ENCODE data around the gene RAMP2.

Gene RAMP2

DNA sequence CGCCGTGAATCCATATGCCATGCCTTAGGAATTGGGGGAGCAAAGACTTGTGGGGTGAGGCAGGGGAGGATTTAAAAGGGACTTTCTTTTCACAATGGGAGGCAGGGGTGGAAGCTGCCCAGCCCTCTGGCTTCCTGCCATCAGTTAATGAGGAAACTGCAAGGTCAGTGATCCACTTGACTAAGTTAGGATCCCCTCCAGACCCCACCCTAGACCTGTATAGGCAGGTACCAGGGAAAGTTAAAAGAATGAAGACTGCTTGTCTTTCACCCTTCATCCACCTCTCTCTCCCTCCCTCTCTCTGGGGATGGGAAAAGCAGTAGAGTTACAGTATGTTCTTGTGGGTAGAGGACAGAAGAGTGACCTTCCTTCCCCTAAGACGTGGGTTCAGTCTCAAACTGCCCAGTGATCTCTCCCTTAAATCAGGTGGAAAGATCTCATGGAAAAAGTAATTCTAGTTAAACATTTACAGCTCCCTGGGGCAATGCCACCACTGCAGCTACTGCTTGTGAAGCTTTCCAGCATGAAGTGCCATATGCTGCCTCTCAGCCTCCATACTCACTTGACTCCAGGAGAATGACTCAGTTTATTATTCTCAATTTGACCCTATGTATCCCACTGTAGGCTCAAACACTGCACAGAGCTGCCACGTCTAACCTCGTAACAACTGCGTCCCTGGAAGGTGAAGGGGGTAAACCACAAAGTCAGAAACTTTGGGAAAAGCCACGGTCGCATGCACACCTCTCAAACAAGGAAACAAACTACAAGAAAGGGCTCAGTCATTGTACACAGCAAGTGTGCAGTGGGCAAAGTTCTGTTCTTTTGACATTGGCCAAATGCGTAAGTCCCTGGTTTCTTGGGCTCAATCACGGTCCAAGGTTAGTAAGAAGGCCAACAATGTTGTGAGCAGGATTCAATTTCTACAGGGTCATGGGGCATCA lies 36.3 kb downstream of the RAMP2 start:
- H3K9me3 ChIP-seq (ENCODE audit: insufficient read depth, low read length) = peaks cover 8% of the 10 kb centered on the region; the same call in 1 of the 2 replicates
- DNase-seq (ENCODE audit: low read depth, low spot score) = no peak
- peaks cover 35% of the 10 kb centered on the region for H3K36me3 ChIP-seq (ENCODE audit: insufficient read depth, insufficient read length, low read length)
- H3K9ac ChIP-seq (ENCODE audit: insufficient read length, low read depth) = peak overlapping the region; percentile 92
- H3K4me1 ChIP-seq (ENCODE audit: insufficient read depth, insufficient read length) = peaks cover 2% of the 10 kb centered on the region
- peak overlapping the region; percentile 94 for H3K4me3 ChIP-seq (ENCODE audit: insufficient read length, low read depth)
- TF ChIP-seq YY1 (IDR thresholded peaks at IDR 0.05; ENCODE audit: insufficient read depth, insufficient read length) = no peak
- TF ChIP-seq ZNF274 (IDR thresholded peaks at IDR 0.05; ENCODE audit: low read depth, low read length) = no peak
- TF ChIP-seq SUZ12 (IDR thresholded peaks at IDR 0.05; ENCODE audit: extremely low read depth, insufficient read depth, insufficient read length) = no peak
- H3K27me3 ChIP-seq (ENCODE audit: insufficient read depth, insufficient read length) = no peaks in the 10 kb centered on the region

DNA sequence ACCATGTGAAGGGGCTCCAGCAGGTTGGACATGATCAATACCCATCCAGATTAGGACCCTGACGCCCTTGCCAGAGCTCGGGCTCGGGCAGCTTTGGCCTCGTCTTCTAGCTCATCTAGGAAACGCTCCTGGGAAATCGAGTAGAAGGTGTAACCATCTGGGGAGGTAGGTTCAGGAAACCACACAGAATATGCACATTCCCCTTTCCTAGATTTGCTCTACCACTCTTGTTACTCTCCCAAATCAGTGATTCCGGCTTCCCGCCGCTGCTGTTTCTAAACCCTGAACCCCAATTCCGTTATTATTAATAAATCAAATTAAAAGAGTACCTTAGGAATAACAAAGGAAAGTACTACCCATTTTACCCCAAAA lies 37.0 kb downstream of the RAMP2 start:
- Histone ChIP-seq H3K27me3 (ENCODE audit: insufficient read depth, insufficient read length) (no peaks in the 10 kb centered on the region), H3K36me3 (ENCODE audit: insufficient read depth, insufficient read length, low read length) (peaks cover 35% of the 10 kb centered on the region), H3K4me1 (ENCODE audit: insufficient read depth, insufficient read length) (peaks cover 2% of the 10 kb centered on the region), H3K4me3 (ENCODE audit: insufficient read length, low read depth) (peak overlapping the region; percentile 94), H3K9me3 (ENCODE audit: insufficient read depth, low read length) (peaks cover 8% of the 10 kb centered on the region; the same call in 1 of the 2 replicates), H3K9ac (ENCODE audit: insufficient read length, low read depth) (peak overlapping the region; percentile 92)
- TF ChIP-seq YY1 (IDR thresholded peaks at IDR 0.05; ENCODE audit: insufficient read depth, insufficient read length) (no peak), ZNF274 (IDR thresholded peaks at IDR 0.05; ENCODE audit: low read depth, low read length) (no peak), SUZ12 (IDR thresholded peaks at IDR 0.05; ENCODE audit: extremely low read depth, insufficient read depth, insufficient read length) (no peak)
- no peak for DNase-seq (ENCODE audit: low read depth, low spot score)

DNA sequence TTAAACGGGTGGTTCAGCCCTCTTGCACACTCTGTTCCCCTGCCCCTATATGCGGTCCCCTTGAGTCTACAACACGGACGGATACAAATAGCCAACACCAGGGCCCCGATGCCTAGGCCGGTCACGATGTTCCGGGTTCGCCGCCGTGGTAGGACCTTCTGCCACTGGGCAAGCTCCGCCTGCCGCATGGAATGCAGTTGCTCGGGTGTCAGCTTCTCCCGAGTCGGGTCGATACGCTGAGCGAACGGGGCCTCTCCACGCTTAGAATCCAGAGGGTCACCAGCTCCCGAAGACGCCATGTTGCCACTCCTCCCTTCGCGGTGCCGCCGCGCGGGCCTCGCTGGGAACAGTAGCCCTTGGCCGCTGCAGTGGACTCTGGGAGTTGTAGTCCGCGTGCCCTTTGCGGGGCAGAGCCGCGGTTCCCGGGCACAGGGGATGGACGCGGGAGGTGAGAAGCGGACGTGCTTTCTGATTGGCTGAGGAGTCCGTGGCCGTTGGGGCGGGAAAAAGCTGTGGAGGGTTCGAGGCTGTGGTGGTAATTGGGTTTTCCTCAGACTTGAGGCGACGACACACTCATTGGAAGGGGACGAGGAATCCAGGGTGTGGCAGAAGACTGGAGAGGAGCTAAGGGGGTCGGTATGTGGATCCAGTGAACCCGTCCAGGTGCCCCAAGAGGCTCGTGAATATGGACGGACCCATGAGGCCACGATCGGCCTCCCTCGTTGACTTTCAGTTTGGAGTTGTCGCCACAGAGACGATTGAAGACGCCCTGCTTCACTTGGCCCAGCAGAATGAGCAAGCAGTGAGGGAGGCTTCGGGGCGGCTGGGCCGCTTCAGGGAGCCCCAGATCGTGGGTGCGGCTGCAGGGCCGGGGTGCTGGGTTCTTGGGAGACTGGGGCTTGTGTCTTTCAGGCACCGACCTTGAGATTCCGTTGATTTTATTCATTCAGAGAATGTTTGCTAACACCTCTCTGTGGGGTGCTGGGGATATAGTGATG lies 37.7 kb downstream of the RAMP2 start, which contains the start of the genes CNTD1 and COA3:
Gene CNTD1 (plus strand): TSS at position 479 of the 998 bp plus-strand sequence. CDS start 207 bp downstream, at position 686.
Gene COA3 (minus strand): TSS at position 322 of the 998 bp plus-strand sequence. CDS start 23 bp downstream, at position 299.
- peaks cover 8% of the 10 kb centered on the region; the same call in 1 of the 2 replicates for H3K9me3 ChIP-seq (ENCODE audit: insufficient read depth, low read length)
- H3K4me1 ChIP-seq (ENCODE audit: insufficient read depth, insufficient read length) = peaks cover 2% of the 10 kb centered on the region
- peaks cover 33% of the 10 kb centered on the region for H3K36me3 ChIP-seq (ENCODE audit: insufficient read depth, insufficient read length, low read length)
- TF ChIP-seq YY1 (IDR thresholded peaks at IDR 0.05; ENCODE audit: insufficient read depth, insufficient read length) = peak; percentile 83
- no peak for TF ChIP-seq ZNF274 (IDR thresholded peaks at IDR 0.05; ENCODE audit: low read depth, low read length)
- no peak for TF ChIP-seq SUZ12 (IDR thresholded peaks at IDR 0.05; ENCODE audit: extremely low read depth, insufficient read depth, insufficient read length)
- DNase-seq (ENCODE audit: low read depth, low spot score) = peak; percentile 81
- no peaks in the 10 kb centered on the region for H3K27me3 ChIP-seq (ENCODE audit: insufficient read depth, insufficient read length)
- H3K9ac ChIP-seq (ENCODE audit: insufficient read length, low read depth) = peak within 1 kb of the TSS; percentile 92
- peak within 1 kb of the TSS; percentile 94 for H3K4me3 ChIP-seq (ENCODE audit: insufficient read length, low read depth)

DNA sequence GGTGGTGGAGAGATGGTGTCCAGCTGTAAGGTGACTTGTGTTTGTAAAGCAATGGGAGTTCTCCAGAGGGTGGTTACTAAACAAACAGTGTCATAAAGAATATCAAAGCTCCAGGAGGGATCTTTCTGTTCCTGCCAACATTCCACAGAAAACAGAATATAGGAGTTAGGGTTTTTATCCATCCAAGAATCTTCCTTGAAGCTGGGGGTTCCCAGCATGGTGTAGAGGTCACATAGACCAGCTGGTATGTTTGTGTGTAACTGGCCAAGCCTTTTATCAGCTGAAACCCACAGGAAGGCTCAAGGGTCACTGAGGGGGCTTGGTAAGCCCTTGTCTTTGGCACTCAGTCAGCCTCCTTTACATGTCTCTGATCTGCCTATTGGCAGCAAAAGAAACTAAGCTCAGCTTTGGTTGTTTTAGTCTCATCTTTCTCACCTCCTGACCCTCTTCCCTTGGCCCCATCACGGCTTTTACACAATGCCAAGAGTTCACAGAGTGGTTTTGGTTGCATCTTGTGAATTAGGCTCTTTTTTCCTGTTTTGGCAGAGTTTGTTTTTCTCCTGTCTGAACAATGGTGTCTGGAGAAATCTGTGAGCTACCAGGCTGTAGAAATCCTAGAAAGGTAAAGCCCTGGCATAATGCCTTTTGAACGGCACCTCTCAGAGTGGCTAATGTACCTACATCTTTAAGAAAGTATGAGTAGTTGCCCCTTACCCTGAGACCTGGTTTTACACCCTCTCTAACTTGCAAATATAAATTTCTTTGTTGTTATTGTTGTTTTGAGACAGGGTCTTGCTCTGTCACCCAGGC lies 42.3 kb downstream of the RAMP2 start:
- Histone ChIP-seq H3K4me1 (ENCODE audit: insufficient read depth, insufficient read length) (no peaks in the 10 kb centered on the region), H3K36me3 (ENCODE audit: insufficient read depth, insufficient read length, low read length) (no peaks in the 10 kb centered on the region), H3K4me3 (ENCODE audit: insufficient read length, low read depth) (no peak overlapping the region), H3K9me3 (ENCODE audit: insufficient read depth, low read length) (peaks cover 8% of the 10 kb centered on the region; the same call in 1 of the 2 replicates), H3K9ac (ENCODE audit: insufficient read length, low read depth) (no peak overlapping the region), H3K27me3 (ENCODE audit: insufficient read depth, insufficient read length) (no peaks in the 10 kb centered on the region)
- no peak for TF ChIP-seq ZNF274 (IDR thresholded peaks at IDR 0.05; ENCODE audit: low read depth, low read length)
- no peak for TF ChIP-seq YY1 (IDR thresholded peaks at IDR 0.05; ENCODE audit: insufficient read depth, insufficient read length)
- TF ChIP-seq SUZ12 (IDR thresholded peaks at IDR 0.05; ENCODE audit: extremely low read depth, insufficient read depth, insufficient read length) = no peak
- DNase-seq (ENCODE audit: low read depth, low spot score) = no peak

DNA sequence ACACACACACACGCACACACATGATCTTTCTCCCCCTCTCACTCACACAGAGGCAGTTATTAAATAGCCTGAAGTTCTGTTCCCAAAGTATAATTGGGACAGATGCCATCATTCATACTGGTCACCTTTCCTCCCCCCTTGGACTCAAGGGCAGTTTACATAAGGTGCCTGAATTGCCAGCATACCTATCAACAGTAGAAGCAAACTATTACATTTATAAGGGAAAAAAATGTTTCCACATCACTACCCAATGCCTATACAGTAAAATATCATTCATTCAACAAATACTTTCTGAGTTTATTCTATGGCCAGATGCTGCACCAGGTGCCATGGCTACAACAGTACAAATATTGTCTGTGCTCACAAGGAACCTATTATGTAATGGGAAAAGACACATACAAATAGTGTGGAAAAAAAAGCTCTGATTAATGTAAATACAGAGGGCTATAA lies 43.9 kb downstream of the RAMP2 start:
- no peak overlapping the region for H3K9ac ChIP-seq (ENCODE audit: insufficient read length, low read depth)
- H3K4me3 ChIP-seq (ENCODE audit: insufficient read length, low read depth) = no peak overlapping the region
- no peaks in the 10 kb centered on the region for H3K9me3 ChIP-seq (ENCODE audit: insufficient read depth, low read length)
- TF ChIP-seq YY1 (IDR thresholded peaks at IDR 0.05; ENCODE audit: insufficient read depth, insufficient read length) = no peak
- no peak for DNase-seq (ENCODE audit: low read depth, low spot score)
- H3K36me3 ChIP-seq (ENCODE audit: insufficient read depth, insufficient read length, low read length) = peaks cover 10% of the 10 kb centered on the region
- H3K4me1 ChIP-seq (ENCODE audit: insufficient read depth, insufficient read length) = no peaks in the 10 kb centered on the region
- H3K27me3 ChIP-seq (ENCODE audit: insufficient read depth, insufficient read length) = no peaks in the 10 kb centered on the region

GRCh38 chr17:42806249-42806648 lies 45.2 kb downstream of the RAMP2 start:
- Histone ChIP-seq H3K27me3 (ENCODE audit: insufficient read depth, insufficient read length) (no peaks in the 10 kb centered on the region), H3K9me3 (ENCODE audit: insufficient read depth, low read length) (no peaks in the 10 kb centered on the region), H3K9ac (ENCODE audit: insufficient read length, low read depth) (no peak overlapping the region), H3K36me3 (ENCODE audit: insufficient read depth, insufficient read length, low read length) (peaks cover 23% of the 10 kb centered on the region), H3K4me1 (ENCODE audit: insufficient read depth, insufficient read length) (no peaks in the 10 kb centered on the region), H3K4me3 (ENCODE audit: insufficient read length, low read depth) (no peak overlapping the region)
- no peak for DNase-seq (ENCODE audit: low read depth, low spot score)
- TF ChIP-seq YY1 (IDR thresholded peaks at IDR 0.05; ENCODE audit: insufficient read depth, insufficient read length) (no peak), SUZ12 (IDR thresholded peaks at IDR 0.05; ENCODE audit: extremely low read depth, insufficient read depth, insufficient read length) (no peak), ZNF274 (IDR thresholded peaks at IDR 0.05; ENCODE audit: low read depth, low read length) (no peak)

Measured in NT2/D1 (cell line).